Measurements from ENCODE around the gene DYNC2I2. TPM values are rescaled to one million over a fixed set of nuclear protein-coding genes. Genes with fewer than 3 reads are reported as not detected.
A peak's percentile ranks its signal among the peaks of the same experiment; 100 is the strongest.

DYNC2I2 gene
- total RNA-seq, 1 donor from 2014 or later = 24.0 TPM

DNA sequence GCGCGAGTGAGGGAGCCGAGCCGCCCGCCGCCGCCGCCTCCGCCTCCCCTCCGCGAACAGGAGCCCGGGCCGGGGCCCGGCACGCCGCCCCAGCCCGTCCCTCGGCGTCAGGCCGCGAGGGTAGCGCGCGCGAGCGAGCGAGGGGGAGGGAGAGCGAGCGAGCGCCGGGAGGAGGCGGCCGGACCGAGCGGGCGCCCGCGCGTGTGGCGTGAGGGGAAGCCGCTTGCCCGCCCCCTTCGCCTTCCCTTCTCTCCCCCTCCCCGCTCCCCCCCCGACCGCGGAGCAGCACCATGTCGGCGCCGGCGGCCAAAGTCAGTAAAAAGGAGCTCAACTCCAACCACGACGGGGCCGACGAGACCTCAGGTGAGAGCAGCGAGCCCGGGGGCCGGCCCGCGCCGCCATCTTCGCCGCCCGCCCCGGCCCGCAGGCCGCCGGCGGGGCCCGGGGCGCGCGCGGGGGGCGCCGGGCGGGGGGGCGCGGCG lies 32.7 kb upstream of the DYNC2I2 start:
- no peak for DNase-seq (ENCODE audit: low spot score)
- Mint-ChIP-seq H3K27ac (ENCODE audit: unreplicated experiment) (no peak overlapping the region), H3K36me3 (ENCODE audit: low read depth) (peaks cover 16% of the 10 kb centered on the region), H3K27me3 (ENCODE audit: low read depth) (no peaks in the 10 kb centered on the region), H3K4me1 (ENCODE audit: low read depth) (peaks cover 34% of the 10 kb centered on the region), H3K9me3 (ENCODE audit: low read depth) (no peaks in the 10 kb centered on the region), H3K4me3 (ENCODE audit: unreplicated experiment) (peak overlapping the region; percentile 54)
- TF ChIP-seq, protein P1, sequence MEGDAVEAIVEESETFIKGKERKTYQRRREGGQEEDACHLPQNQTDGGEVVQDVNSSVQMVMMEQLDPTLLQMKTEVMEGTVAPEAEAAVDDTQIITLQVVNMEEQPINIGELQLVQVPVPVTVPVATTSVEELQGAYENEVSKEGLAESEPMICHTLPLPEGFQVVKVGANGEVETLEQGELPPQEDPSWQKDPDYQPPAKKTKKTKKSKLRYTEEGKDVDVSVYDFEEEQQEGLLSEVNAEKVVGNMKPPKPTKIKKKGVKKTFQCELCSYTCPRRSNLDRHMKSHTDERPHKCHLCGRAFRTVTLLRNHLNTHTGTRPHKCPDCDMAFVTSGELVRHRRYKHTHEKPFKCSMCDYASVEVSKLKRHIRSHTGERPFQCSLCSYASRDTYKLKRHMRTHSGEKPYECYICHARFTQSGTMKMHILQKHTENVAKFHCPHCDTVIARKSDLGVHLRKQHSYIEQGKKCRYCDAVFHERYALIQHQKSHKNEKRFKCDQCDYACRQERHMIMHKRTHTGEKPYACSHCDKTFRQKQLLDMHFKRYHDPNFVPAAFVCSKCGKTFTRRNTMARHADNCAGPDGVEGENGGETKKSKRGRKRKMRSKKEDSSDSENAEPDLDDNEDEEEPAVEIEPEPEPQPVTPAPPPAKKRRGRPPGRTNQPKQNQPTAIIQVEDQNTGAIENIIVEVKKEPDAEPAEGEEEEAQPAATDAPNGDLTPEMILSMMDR (IDR thresholded peaks at IDR 0.05) = no peak

DNA sequence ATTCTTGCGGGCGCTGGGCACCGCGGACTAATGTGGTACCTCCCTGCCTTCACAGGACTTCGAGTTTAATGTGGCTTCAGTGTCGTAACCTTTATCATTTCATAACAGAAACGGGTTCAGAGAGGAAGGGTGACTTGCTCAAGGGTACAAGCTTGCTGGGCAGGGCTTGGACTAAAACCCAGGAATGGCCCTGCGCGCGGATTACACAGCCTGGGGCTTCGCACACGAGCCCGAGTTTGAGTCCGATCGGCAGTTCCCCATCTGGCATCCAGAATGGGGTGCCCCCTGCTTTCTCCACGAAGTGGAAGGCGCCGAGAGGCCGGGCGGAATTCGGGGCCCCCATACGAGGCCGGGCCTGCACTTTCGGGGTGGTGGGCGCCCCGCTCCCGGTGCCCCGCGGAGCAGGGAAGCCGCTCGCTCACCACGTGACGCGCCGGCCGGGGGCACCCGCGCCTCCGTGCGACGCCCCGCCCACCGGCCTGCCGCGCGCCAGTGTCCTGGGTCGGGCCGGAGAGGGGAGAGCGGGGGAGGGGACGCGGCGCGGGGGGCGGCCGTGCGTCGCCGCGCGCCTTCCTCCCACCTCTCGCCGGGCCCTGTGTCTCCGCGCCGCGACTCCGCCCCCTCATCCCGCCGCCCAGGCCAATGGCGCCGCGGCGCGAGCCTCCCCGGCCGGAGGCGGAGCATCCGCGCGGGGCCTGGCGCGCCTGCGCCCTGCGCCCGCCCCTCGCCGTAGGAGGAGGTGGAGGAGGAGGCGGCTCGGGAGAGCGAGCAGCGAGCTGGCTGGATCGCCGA lies 32.0 kb upstream of the DYNC2I2 start, which contains the start of gene SET:
Gene SET, plus strand, starts transcription at position 722 of the 792 bp plus-strand sequence. CDS start 361 bp downstream, outside the sequence.
- no peaks in the 10 kb centered on the region for H3K9me3 Mint-ChIP-seq (ENCODE audit: low read depth)
- peak within 1 kb of the TSS; percentile 79 for H3K27ac Mint-ChIP-seq (ENCODE audit: unreplicated experiment)
- DNase-seq (ENCODE audit: low spot score) = peak; percentile 94
- H3K36me3 Mint-ChIP-seq (ENCODE audit: low read depth) = peaks cover 14% of the 10 kb centered on the region
- no peaks in the 10 kb centered on the region for H3K27me3 Mint-ChIP-seq (ENCODE audit: low read depth)
- TF ChIP-seq, protein P1 (IDR thresholded peaks at IDR 0.05) = no peak
- H3K4me3 Mint-ChIP-seq (ENCODE audit: unreplicated experiment) = peak within 1 kb of the TSS; percentile 72
- H3K4me1 Mint-ChIP-seq (ENCODE audit: low read depth) = peaks cover 37% of the 10 kb centered on the region

DNA sequence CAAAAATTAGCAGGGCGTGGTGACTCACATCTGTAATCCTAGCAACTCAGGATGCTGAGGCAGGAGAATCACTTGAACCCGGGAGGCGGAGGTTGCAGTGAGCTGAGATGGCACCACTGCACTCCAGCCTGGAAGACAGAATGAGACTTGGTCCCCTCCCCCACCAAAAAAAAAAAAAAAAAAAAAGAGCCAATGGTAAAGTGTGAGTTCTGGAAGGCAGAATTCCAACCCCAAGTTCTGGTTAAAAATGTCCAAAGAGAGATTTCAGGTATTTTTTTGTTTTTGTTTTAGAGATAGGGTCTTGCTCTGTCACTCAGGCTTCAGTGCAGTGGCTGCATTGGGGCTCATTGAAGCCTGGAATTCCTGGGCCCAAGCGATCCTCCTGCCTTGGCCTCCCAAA lies 30.8 kb upstream of the DYNC2I2 start:
- Mint-ChIP-seq H3K36me3 (ENCODE audit: low read depth) (peaks cover 8% of the 10 kb centered on the region), H3K27me3 (ENCODE audit: low read depth) (no peaks in the 10 kb centered on the region), H3K4me3 (ENCODE audit: unreplicated experiment) (no peak overlapping the region), H3K27ac (ENCODE audit: unreplicated experiment) (no peak overlapping the region), H3K9me3 (ENCODE audit: low read depth) (no peaks in the 10 kb centered on the region), H3K4me1 (ENCODE audit: low read depth) (peaks cover 44% of the 10 kb centered on the region)
- TF ChIP-seq, protein P1 (IDR thresholded peaks at IDR 0.05) = no peak
- no peak for DNase-seq (ENCODE audit: low spot score)

DNA sequence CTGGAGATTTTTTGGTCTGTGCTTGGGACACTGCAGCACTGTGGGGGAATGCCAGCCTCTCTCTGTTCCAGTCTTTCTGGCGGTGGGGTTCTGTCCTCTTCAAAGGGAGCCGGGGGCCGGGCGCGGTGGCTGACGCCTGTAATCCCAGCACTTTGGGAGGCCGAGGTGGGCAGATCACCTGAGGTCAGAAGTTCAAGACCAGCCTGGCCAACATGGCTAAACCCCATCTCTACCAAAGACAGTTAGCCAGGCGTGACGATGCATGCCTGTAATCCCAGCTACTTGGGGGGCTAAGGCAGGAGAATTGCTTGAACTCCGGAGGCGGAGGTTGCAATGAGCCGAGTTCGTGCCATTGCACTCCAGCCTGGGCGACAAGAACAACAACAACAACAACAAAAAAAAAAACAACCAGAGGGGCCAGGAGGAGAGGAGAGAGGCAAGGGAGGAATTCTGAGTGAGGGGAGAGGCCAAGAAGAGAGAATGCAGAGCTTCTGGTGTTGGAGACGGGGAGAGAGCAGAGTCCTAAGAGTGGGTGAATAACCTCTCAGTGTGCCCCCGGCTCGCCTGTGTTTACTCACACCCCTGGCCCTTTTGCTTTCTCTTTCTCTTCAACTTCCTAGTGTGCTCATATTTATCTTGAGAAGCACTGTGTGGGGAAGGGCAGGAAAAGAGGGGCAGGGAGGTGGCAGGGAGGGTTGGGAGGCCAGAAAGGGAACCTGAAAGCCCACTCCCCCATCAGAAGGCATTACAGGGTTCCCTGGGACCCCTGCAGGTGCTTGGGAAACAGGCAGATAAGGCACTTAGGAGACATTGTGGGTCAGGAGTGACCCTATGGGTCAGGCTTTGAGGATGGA lies 29.2 kb upstream of the DYNC2I2 start:
- H3K4me1 Mint-ChIP-seq (ENCODE audit: low read depth) = peaks cover 34% of the 10 kb centered on the region
- no peak for DNase-seq (ENCODE audit: low spot score)
- no peaks in the 10 kb centered on the region for H3K9me3 Mint-ChIP-seq (ENCODE audit: low read depth)
- no peaks in the 10 kb centered on the region for H3K27me3 Mint-ChIP-seq (ENCODE audit: low read depth)
- TF ChIP-seq, protein P1 (IDR thresholded peaks at IDR 0.05) = no peak
- no peak overlapping the region for H3K4me3 Mint-ChIP-seq (ENCODE audit: unreplicated experiment)
- H3K27ac Mint-ChIP-seq (ENCODE audit: unreplicated experiment) = no peak overlapping the region
- H3K36me3 Mint-ChIP-seq (ENCODE audit: low read depth) = no peaks in the 10 kb centered on the region

All from chondrocyte (in vitro differentiated cells).